HepG2 (cell line): ENCODE data around the gene IGFALS. TPM values are rescaled to one million over a fixed set of nuclear protein-coding genes. Genes with fewer than 3 reads are reported as not detected.

Experiments
- AFF4 ChIP-seq: sonication (generic); formaldehyde crosslinking; IDR thresholded peaks from 2 replicates; pipeline ENCODE4 v1.4.0; 2020; ENCODE audit warnings: missing genetic modification reagents
- CREM ChIP-seq, 2 experiments: sonication (generic) in 1 of 2; formaldehyde crosslinking in 1 of 2; IDR thresholded peaks; 2 replicates each; pipeline versions ENCODE4 v1.4.0 to v1.6.1; 2016 to 2020; ENCODE audit warnings: antibody characterized with exemption in 1 of 2, mild to moderate bottlenecking in 1 of 2, missing genetic modification reagents in 1 of 2
- MED1 ChIP-seq: sonication (generic); formaldehyde crosslinking; IDR thresholded peaks from 2 replicates; pipeline ENCODE4 v1.4.0; 2020; ENCODE audit warnings: missing genetic modification reagents
- NKX3-1 ChIP-seq: sonication (generic); formaldehyde crosslinking; IDR thresholded peaks from 2 replicates; pipeline ENCODE4 v1.5.0; 2020; ENCODE audit warnings: missing genetic modification reagents
- PRDM10 ChIP-seq: sonication (generic); formaldehyde crosslinking; IDR thresholded peaks from 2 replicates; pipeline ENCODE4 v1.4.0; 2020; ENCODE audit warnings: low read depth, missing genetic modification reagents
- SNAI1 ChIP-seq: sonication (generic); formaldehyde crosslinking; IDR thresholded peaks from 2 replicates; pipeline ENCODE4 v1.5.0; 2020; ENCODE audit warnings: mild to moderate bottlenecking, missing genetic modification reagents, borderline replicate concordance
- ZFAT ChIP-seq: sonication (generic); formaldehyde crosslinking; conservative IDR thresholded peaks from 2 replicates; pipeline ENCODE4 v1.8.1; 2023; ENCODE audit warnings: missing genetic modification reagents, inconsistent platforms
- ZNF446 ChIP-seq: sonication (generic); formaldehyde crosslinking; IDR thresholded peaks from 2 replicates; pipeline ENCODE4 v1.5.0; 2020; ENCODE audit warnings: mild to moderate bottlenecking, missing genetic modification reagents
- ZNF513 ChIP-seq: sonication (generic); formaldehyde crosslinking; conservative IDR thresholded peaks from 2 replicates; pipeline ENCODE4 v1.5.0; 2020; ENCODE audit warnings: missing genetic modification reagents
- ZNF687 ChIP-seq: sonication (generic); formaldehyde crosslinking; IDR thresholded peaks from 2 replicates; pipeline ENCODE4 v1.5.1; 2020; ENCODE audit warnings: mild to moderate bottlenecking, missing genetic modification reagents, moderate library complexity
- ZNF776 ChIP-seq: sonication (generic); formaldehyde crosslinking; IDR thresholded peaks from 2 replicates; pipeline ENCODE4 v1.4.0; 2020; ENCODE audit warnings: mild to moderate bottlenecking, missing genetic modification reagents
- ZNF790 ChIP-seq: sonication (generic); formaldehyde crosslinking; IDR thresholded peaks from 2 replicates; pipeline ENCODE4 v1.8.0; 2022; ENCODE audit warnings: missing genetic modification reagents, mild to moderate bottlenecking, borderline replicate concordance
- polyA plus RNA-seq, 8 experiments: library from polyadenylated mRNA; depleted of rRNA in 3 of 8; stranded (reverse) in 7 of 8; unstranded in 1 of 8; fragments of >200 nt; fragmentation: Illumina TruSeq in 4 of 8; extraction: Trizol in 4 of 8; gene quantifications; 2 replicates each; pipeline versions ENCODE4 v1.2.1 to v1.2.3, GENCODE V29; 2011 to 2016; ENCODE audit warnings: low read depth in 4 of 8, missing spikeins in 1 of 8, mixed read lengths in 1 of 8; ENCODE audit not compliant: insufficient read depth in 1 of 8
- total RNA-seq, 5 experiments: library from RNA; depleted of rRNA; stranded (reverse); fragments of >200 nt; fragmentation: Illumina TruSeq; extraction: Trizol; gene quantifications; 2 replicates each; pipeline ENCODE4 v1.2.3, GENCODE V29; 2016; ENCODE audit warnings: low read depth in 1 of 5
- TF ChIP-seq, protein P1 (sequence below): sonication (generic); formaldehyde crosslinking; IDR thresholded peaks from 2 replicates; pipeline ENCODE4 v1.4.0; 2020; ENCODE audit warnings: mild to moderate bottlenecking, missing genetic modification reagents, borderline replicate concordance

Gene IGFALS
- total and polyA plus RNA-seq, 2 of the 13 experiments (the other 11 are each of a cell fraction or from before 2014, with no cell fraction given) = 0.34 to 2.4 TPM

GRCh38 chr16:1832838-1833454, 39.4 kb upstream of the IGFALS start (continued):
- TF ChIP-seq, protein P1, sequence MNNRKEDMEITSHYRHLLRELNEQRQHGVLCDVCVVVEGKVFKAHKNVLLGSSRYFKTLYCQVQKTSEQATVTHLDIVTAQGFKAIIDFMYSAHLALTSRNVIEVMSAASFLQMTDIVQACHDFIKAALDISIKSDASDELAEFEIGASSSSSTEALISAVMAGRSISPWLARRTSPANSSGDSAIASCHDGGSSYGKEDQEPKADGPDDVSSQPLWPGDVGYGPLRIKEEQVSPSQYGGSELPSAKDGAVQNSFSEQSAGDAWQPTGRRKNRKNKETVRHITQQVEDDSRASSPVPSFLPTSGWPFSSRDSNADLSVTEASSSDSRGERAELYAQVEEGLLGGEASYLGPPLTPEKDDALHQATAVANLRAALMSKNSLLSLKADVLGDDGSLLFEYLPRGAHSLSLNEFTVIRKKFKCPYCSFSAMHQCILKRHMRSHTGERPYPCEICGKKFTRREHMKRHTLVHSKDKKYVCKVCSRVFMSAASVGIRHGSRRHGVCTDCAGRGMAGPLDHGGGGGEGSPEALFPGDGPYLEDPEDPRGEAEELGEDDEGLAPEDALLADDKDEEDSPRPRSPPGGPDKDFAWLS (CRISPR knock-in tag) = no peak
- no peak for TF ChIP-seq ZNF513 (CRISPR knock-in tag)
- TF ChIP-seq ZNF790 (CRISPR knock-in tag) = no peak
- TF ChIP-seq NKX3-1 (CRISPR knock-in tag) = peak; percentile 86; the same call in 1 of the 2 replicates
- no peak for TF ChIP-seq ZFAT (CRISPR knock-in tag)
- TF ChIP-seq MED1 (CRISPR knock-in tag) = peak; percentile 87
- peak; percentile 91; the same call in 1 of the 2 replicates for TF ChIP-seq PRDM10 (CRISPR knock-in tag)
- no peak for TF ChIP-seq AFF4 (CRISPR knock-in tag)
- TF ChIP-seq ZNF687 (CRISPR knock-in tag) = peak; percentile 78
- TF ChIP-seq SNAI1 = no peak
- TF ChIP-seq CREM (IDR thresholded peaks at IDR 0.05) = peak; percentile 57; the same call in 1 of the 2 replicates
- no peak for TF ChIP-seq CREM (CRISPR knock-in tag; IDR thresholded peaks at IDR 0.05)
- no peak for TF ChIP-seq ZNF776 (CRISPR knock-in tag)
- no peak for TF ChIP-seq ZNF446 (CRISPR knock-in tag)
